K562 (cell line): Measurements from ENCODE around the gene LGALS8. TPM values are rescaled to one million over a fixed set of nuclear protein-coding genes. Genes with fewer than 3 reads are reported as not detected.

Source experiments
- ATAC-seq: fragments of 200-7000 bp; cut with Tn5 transposase; 3 replicates; pipeline ENCODE4 v1.9.1; 2020; ENCODE audit warnings: moderate library complexity
- BruUV-seq: library from RNA; stranded (reverse); fragments of 400-500 nt; replicated peaks from 2 replicates; lab custom pipeline; 2021; lab: Mats Ljungman, UMichigan
- CTCF ChIA-PET: fragments of 300-600 bp; formaldehyde crosslinking; extraction: SDS; loops from one replicate; lab custom pipeline; 2021; ENCODE audit warnings: low intra/inter-chr PET ratio; lab: Yijun Ruan, JAX
- POLR2A ChIA-PET: fragments of 300-600, 350-650 bp; sonication (Branson Sonifier 250); formaldehyde crosslinking; extraction: SDS; loops from one replicate; lab custom pipeline; 2021; ENCODE audit warnings: antibody characterized with exemption, inconsistent platforms; lab: Yijun Ruan, JAX
- DNase-seq, 4 experiments: peaks; one replicate each; pipeline versions ENCODE4 v3.0.0 to v3.0.0-alpha.2; 2011 to 2018; ENCODE audit warnings: low spot score in 3 of 4, mixed read lengths in 3 of 4; ENCODE audit errors: extremely low read depth in 1 of 4
- FAIRE-seq: peaks from 2 replicates; lab custom pipeline; 2011; peaks lifted over from hg19 to GRCh38; lab: Jason Lieb, UNC
- H2AFZ ChIP-seq: 2 replicates; pipeline ENCODE4 v1.6.0; 2011; ENCODE audit warnings: low read depth, low read length, control low read depth, inconsistent platforms
- H3K27ac ChIP-seq: fragments of 200-600 bp; 3 replicates; pipeline ENCODE4 v1.8.0; 2011; ENCODE audit warnings: low read depth, mild to moderate bottlenecking, control low read depth, inconsistent platforms, low read length, moderate library complexity, mixed read lengths; ENCODE audit errors: extremely low read depth
- H3K27me3 ChIP-seq, 2 experiments: fragments of 300-600 bp in 1 of 2; 2 replicates in 1 of 2; 3 replicates in 1 of 2; pipeline versions ENCODE4 v1.6.0 to v1.8.0; 2011; ENCODE audit warnings: inconsistent platforms in 2 of 2, low read length in 2 of 2, mild to moderate bottlenecking in 1 of 2, mixed read lengths in 1 of 2, moderate library complexity in 1 of 2; ENCODE audit not compliant: control insufficient read depth in 2 of 2, insufficient read depth in 2 of 2
- H3K36me3 ChIP-seq: fragments of 300-600 bp; 3 replicates; pipeline ENCODE4 v1.8.0; 2011; ENCODE audit warnings: mild to moderate bottlenecking, low read length, inconsistent platforms; ENCODE audit not compliant: control insufficient read depth, insufficient read depth
- H3K4me1 ChIP-seq, 2 experiments: fragments of 200-600 bp in 1 of 2; replicated peaks in 1 of 2; 2 replicates in 1 of 2; 3 replicates in 1 of 2; pipeline versions ENCODE4 v1.5.1 to v1.8.0; 2011; ENCODE audit warnings: inconsistent platforms in 2 of 2, low read length in 2 of 2, mild to moderate bottlenecking in 1 of 2, mixed read lengths in 1 of 2, moderate library complexity in 1 of 2; ENCODE audit not compliant: control insufficient read depth in 2 of 2, insufficient read depth in 2 of 2
- H3K4me2 ChIP-seq: 2 replicates; pipeline ENCODE4 v1.6.1; 2011; ENCODE audit warnings: low read length, control low read depth, inconsistent platforms, mixed read lengths; ENCODE audit not compliant: insufficient read depth
- H3K4me3 ChIP-seq: fragments of 200-600 bp; sonication (generic), shearing (Covaris generic); 2 replicates; pipeline ENCODE4 v1.5.1; 2016; ENCODE audit warnings: control low read depth, inconsistent platforms
- H3K79me2 ChIP-seq: fragments of 200-600 bp; 3 replicates; pipeline ENCODE4 v1.8.0; 2011; ENCODE audit warnings: low read length, inconsistent platforms; ENCODE audit not compliant: control insufficient read depth, insufficient read depth
- H3K9ac ChIP-seq, 2 experiments: 2 replicates each; pipeline versions ENCODE4 v1.6.0 to v1.6.1; 2011; ENCODE audit warnings: low read depth in 2 of 2, low read length in 2 of 2, control low read depth in 1 of 2, inconsistent platforms in 1 of 2, mild to moderate bottlenecking in 1 of 2, mixed read lengths in 1 of 2; ENCODE audit not compliant: insufficient read depth in 1 of 2
- H3K9me1 ChIP-seq: one replicate; pipeline ENCODE4 v1.6.0; 2011; ENCODE audit warnings: inconsistent platforms, mild to moderate bottlenecking, low read length, moderate library complexity; ENCODE audit not compliant: control insufficient read depth, insufficient read depth
- H3K9me3 ChIP-seq: replicated peaks from 2 replicates; pipeline ENCODE4 v1.5.1; 2011; ENCODE audit warnings: low read depth, low read length, inconsistent platforms; ENCODE audit not compliant: control insufficient read depth, insufficient read depth
- H4K20me1 ChIP-seq: replicated peaks from 2 replicates; pipeline ENCODE4 v1.6.1; 2011; ENCODE audit warnings: low read length, inconsistent platforms, mixed read lengths; ENCODE audit not compliant: control insufficient read depth, insufficient read depth
- ATF7 ChIP-seq: fragments of 450-650 bp; IDR thresholded peaks from 2 replicates; pipeline ENCODE4 v1.7.1; 2014; ENCODE audit warnings: mild to moderate bottlenecking, moderate library complexity
- PTTG1 ChIP-seq: fragments of 450-650 bp; IDR thresholded peaks from 2 replicates; pipeline ENCODE4 v1.6.1; 2016; ENCODE audit warnings: low read depth, mild to moderate bottlenecking, missing genetic modification characterization, missing compliant biosample characterization
- SNRNP70 ChIP-seq: fragments of 200-400 bp; formaldehyde crosslinking; optimal IDR thresholded peaks from 2 replicates; pipeline ENCODE3; 2017; ENCODE audit warnings: low read depth, low read length
- TCF7 ChIP-seq: sonication (generic); IDR thresholded peaks from 2 replicates; pipeline ENCODE4 v1.6.1; 2016; ENCODE audit warnings: antibody characterized with exemption, borderline replicate concordance
- ZFP1 ChIP-seq: fragments of 450-650 bp; formaldehyde crosslinking; IDR thresholded peaks from 2 replicates; pipeline ENCODE4 v1.4.0; 2020; ENCODE audit warnings: mild to moderate bottlenecking, mixed read lengths
- ZNF174 ChIP-seq: fragments of 250-450 bp; sonication (Bioruptor Pico); IDR thresholded peaks from 2 replicates; pipeline ENCODE4 v1.4.0; 2020; ENCODE audit warnings: mild to moderate bottlenecking
- ZNF263 ChIP-seq: sonication (generic); formaldehyde crosslinking; IDR thresholded peaks from 2 replicates; pipeline ENCODE4 v1.8.0; 2022; ENCODE audit warnings: mild to moderate bottlenecking, missing genetic modification reagents, borderline replicate concordance
- WGBS: fragments of 100-300 bp; shearing (Covaris generic); methylation state at CpG from one replicate; pipeline ENCODE4 v1.1.6; 2016; ENCODE audit warnings: low coverage, mixed read lengths; ENCODE audit not compliant: insufficient coverage; ENCODE audit errors: missing lambda C conversion rate; 5-methylcytosine and 5-hydroxymethylcytosine counted together
- in situ Hi-C: fragments of 300-500 bp; cut with MboI; formaldehyde crosslinking; loops from 4 replicates; pipeline ENCODE4 v1.15.0; 2018; ENCODE audit warnings: inconsistent platforms, mixed read lengths
- intact Hi-C: fragments of 100-400 bp; cut with micrococcal nuclease; formaldehyde crosslinking; loops from 2 replicates; pipeline ENCODE4 v1.14.2; 2022
- polyA plus RNA-seq, 8 experiments: library from polyadenylated mRNA; depleted of rRNA in 4 of 8; stranded (reverse) in 5 of 8; unstranded in 3 of 8; fragments of >200 nt; fragmentation: Nextera tagmentation in 2 of 8; fragmentation: Illumina TruSeq in 1 of 8; extraction: Ambion mirVana in 2 of 8; extraction: Trizol in 1 of 8; gene quantifications; 2 replicates each; pipeline versions ENCODE4 v1.2.1 to v1.2.3, GENCODE V29; 2011 to 2014; ENCODE audit warnings: inconsistent platforms in 1 of 8, missing spikeins in 1 of 8
- total RNA-seq, 7 experiments: library from RNA; depleted of rRNA in 6 of 7; stranded (reverse); fragments of >200 nt in 6 of 7; fragmentation: Illumina TruSeq in 2 of 7; extraction: Trizol in 2 of 7; gene quantifications; 2 replicates each; pipeline versions ENCODE4 v1.2.1 to v1.2.3, GENCODE V29; 2011 to 2021; ENCODE audit warnings: low replicate concordance in 1 of 7
- TF ChIP-seq, protein P1 (sequence below): fragments of 250-450 bp; sonication (Bioruptor Pico); IDR thresholded peaks from 2 replicates; pipeline ENCODE4 v1.8.0; 2021; ENCODE audit warnings: borderline replicate concordance, mild to moderate bottlenecking, moderate library complexity; ENCODE audit not compliant: poor library complexity, severe bottlenecking
- TF ChIP-seq, protein P2 (sequence below): sonication (generic); formaldehyde crosslinking; IDR thresholded peaks from 2 replicates; pipeline ENCODE4 v1.8.0; 2023; ENCODE audit warnings: missing genetic modification reagents, mild to moderate bottlenecking, borderline replicate concordance

Gene LGALS8
- total and polyA plus RNA-seq, 9 of the 15 experiments (the other 6 are each of a cell fraction or from before 2014, with no cell fraction given): 57.4 to 87.7 (median 70.3) TPM

DNA sequence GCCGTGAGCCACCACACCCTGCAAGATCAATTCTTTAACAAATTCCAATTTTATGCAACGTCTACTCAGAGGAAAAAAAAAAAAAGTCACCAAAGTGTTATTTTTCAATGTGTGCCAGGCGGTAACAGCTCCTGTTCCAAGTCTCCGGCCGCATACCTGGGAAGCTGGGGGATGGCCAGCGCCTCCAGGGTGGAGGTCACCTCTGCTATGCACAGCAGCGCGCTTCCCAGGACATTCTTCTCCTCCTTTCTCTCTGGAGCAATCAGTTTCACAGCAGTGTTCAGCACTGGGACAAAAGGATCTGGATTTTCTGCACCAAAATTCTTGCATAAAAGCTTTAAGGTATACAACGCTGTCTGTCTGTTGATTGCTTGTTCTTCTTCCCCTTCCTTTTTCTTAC lies 34.3 kb downstream of the LGALS8 start (continued):
- TF ChIP-seq, protein P1, sequence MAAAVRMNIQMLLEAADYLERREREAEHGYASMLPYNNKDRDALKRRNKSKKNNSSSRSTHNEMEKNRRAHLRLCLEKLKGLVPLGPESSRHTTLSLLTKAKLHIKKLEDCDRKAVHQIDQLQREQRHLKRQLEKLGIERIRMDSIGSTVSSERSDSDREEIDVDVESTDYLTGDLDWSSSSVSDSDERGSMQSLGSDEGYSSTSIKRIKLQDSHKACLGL (CRISPR knock-in tag): no peak
- no peak for TF ChIP-seq PTTG1 (tag)
- TF ChIP-seq, all 486 proteins: peak for 0

- no peak overlapping the region for H3K4me3 ChIP-seq
- intact Hi-C loops (no loop called here), in situ Hi-C loops (no loop called here)
- H3K9me3 ChIP-seq: no peaks in the 10 kb centered on the region
- H3K9me1 ChIP-seq: no peaks in the 10 kb centered on the region
- FAIRE-seq (no peak), ATAC-seq (no peak), DNase-seq (no peak)
- CTCF ChIA-PET: no interaction called here
- no peak overlapping the region for H2AFZ ChIP-seq
- no TSS peak for BruUV-seq
- no peaks in the 10 kb centered on the region for H3K27me3 ChIP-seq
- H3K9ac ChIP-seq: no peak overlapping the region
- H3K27ac ChIP-seq: no peak overlapping the region
- H4K20me1 ChIP-seq: no peaks in the 10 kb centered on the region
- no peak overlapping the region for H3K4me2 ChIP-seq
- WGBS: 92% methylated on average over 3 of the region's 3 CpGs
- no peaks in the 10 kb centered on the region for H3K4me1 ChIP-seq
- H3K79me2 ChIP-seq: no peaks in the 10 kb centered on the region
- H3K36me3 ChIP-seq: peaks cover 93% of the 10 kb centered on the region
- POLR2A ChIA-PET: interaction anchor here (0.8 to 2.6 kb wide), 4 partner anchors 8 to 21 kb away, joined by 3 to 14 read pairs (median 3); no protein-coding TSS in a partner anchor
- TF ChIP-seq ZNF263 (CRISPR knock-in tag) (no peak), ZFP1 (CRISPR knock-in tag) (no peak), TCF7 (no peak), ZNF174 (CRISPR knock-in tag) (no peak), ATF7 (no peak), SNRNP70 (no peak)
- TF ChIP-seq, protein P2, sequence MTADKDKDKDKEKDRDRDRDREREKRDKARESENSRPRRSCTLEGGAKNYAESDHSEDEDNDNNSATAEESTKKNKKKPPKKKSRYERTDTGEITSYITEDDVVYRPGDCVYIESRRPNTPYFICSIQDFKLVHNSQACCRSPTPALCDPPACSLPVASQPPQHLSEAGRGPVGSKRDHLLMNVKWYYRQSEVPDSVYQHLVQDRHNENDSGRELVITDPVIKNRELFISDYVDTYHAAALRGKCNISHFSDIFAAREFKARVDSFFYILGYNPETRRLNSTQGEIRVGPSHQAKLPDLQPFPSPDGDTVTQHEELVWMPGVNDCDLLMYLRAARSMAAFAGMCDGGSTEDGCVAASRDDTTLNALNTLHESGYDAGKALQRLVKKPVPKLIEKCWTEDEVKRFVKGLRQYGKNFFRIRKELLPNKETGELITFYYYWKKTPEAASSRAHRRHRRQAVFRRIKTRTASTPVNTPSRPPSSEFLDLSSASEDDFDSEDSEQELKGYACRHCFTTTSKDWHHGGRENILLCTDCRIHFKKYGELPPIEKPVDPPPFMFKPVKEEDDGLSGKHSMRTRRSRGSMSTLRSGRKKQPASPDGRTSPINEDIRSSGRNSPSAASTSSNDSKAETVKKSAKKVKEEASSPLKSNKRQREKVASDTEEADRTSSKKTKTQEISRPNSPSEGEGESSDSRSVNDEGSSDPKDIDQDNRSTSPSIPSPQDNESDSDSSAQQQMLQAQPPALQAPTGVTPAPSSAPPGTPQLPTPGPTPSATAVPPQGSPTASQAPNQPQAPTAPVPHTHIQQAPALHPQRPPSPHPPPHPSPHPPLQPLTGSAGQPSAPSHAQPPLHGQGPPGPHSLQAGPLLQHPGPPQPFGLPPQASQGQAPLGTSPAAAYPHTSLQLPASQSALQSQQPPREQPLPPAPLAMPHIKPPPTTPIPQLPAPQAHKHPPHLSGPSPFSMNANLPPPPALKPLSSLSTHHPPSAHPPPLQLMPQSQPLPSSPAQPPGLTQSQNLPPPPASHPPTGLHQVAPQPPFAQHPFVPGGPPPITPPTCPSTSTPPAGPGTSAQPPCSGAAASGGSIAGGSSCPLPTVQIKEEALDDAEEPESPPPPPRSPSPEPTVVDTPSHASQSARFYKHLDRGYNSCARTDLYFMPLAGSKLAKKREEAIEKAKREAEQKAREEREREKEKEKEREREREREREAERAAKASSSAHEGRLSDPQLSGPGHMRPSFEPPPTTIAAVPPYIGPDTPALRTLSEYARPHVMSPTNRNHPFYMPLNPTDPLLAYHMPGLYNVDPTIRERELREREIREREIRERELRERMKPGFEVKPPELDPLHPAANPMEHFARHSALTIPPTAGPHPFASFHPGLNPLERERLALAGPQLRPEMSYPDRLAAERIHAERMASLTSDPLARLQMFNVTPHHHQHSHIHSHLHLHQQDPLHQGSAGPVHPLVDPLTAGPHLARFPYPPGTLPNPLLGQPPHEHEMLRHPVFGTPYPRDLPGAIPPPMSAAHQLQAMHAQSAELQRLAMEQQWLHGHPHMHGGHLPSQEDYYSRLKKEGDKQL (CRISPR knock-in tag): no peak
These were observed 35.1 kb downstream of the LGALS8 start for GRCh38 chr1:236558846-236559245.
